NK-92 (cell line): ENCODE data around the gene PHF21B.

ENCODE experiments used
- DNase-seq: peaks from one replicate; lab custom pipeline; 2025; ENCODE audit not compliant: unreplicated experiment; lab: John Stamatoyannopoulos, UW

The PHF21B gene

DNA sequence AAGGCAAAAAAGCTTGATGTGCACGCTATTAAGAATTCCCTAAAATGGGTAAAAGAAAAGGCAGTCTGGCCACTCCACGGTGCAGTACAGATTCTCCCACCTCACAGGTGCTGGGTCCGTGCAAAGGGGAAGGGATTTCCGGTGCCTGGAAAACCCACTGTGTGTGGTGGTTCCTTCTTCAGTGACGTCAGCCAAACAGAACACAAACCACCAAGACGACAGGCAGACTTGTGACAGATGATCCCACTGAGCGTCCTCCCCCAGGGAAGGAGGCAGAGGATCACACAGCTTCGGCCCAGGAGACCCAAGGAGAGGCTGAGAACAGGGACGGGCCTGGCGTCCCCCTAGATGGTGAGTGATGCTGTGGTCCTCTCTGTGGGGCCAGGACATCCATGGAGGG, 18.6 kb downstream of the PHF21B start:
- no peak for DNase-seq

DNA sequence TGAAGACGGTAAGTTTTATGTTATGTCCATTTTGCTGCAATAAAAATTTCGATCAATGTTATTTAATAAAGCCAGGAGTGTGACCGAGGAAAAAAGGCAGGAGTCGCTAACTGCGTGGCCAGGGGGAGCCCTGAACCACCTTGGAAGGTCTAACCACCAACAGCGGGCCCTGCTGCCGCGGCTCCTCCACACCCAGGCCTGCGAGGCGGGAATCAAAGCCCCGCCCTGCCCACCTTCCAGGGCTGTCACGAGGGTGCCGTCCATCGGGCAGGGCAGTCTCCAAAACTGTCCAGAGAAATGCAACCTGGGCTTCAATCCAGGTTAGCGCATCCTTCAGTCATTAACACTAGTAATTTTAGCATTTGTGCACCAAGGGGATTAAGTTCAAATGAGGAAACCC, 19.0 kb downstream of the PHF21B start:
- DNase-seq: no peak

DNA sequence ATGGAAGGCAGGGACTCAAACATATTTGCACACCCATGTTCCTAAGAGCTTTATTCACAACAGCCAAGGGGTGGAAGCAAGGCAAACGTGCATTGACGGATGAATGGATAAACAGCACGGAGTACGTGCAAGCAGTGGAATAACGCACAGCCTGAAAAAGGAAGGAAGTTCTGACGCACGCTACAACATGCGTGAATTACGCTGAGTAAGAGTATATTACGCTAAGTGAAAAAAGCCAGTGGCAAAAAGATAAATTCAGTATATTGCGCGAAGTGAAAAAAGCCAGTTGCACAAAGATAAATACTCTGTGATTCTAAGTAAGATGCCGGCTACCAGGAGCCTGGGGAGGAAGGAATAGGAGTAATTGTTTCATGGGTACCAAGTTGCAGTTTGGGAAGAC, 19.5 kb downstream of the PHF21B start:
- no peak for DNase-seq

DNA sequence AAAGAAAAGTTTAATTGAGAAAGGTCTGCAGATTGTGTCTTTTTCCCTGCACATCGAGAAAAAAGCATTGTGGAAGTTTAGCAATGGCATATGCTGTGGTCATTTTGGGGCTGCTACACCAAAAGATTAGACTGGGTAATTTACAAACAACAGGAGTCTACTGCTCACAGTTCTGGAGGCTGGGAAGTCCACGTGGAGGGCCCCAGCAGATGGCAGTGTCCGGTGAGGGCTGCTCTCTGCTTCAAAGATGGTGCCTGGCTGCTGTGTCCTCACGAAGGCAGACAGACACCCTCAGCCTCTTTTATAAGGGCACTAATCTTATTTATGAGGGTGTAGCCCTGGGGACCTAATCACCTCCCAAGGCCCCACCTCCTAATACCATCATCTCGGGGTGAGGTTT, 21.1 kb downstream of the PHF21B start:
- no peak for DNase-seq

DNA sequence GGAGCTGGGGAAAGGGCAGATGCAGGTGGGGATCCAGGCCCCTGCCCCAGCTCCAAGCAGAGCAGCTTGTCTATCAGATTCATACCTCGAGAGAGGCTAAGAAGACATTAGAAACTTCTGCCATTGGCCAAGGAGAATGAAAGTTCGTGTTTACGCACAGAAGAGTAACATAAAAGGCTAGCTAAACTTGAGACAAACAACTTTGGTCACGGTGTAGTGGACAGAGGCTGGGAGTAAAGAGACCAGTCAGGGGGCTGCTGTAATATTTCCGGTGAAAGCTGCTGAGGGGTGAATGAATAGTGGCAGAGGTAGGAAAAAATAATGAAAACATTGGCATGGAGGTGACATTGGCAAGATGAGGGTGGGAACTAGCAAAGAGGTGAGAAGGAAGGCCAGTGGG, 22.9 kb downstream of the PHF21B start:
- no peak for DNase-seq

DNA sequence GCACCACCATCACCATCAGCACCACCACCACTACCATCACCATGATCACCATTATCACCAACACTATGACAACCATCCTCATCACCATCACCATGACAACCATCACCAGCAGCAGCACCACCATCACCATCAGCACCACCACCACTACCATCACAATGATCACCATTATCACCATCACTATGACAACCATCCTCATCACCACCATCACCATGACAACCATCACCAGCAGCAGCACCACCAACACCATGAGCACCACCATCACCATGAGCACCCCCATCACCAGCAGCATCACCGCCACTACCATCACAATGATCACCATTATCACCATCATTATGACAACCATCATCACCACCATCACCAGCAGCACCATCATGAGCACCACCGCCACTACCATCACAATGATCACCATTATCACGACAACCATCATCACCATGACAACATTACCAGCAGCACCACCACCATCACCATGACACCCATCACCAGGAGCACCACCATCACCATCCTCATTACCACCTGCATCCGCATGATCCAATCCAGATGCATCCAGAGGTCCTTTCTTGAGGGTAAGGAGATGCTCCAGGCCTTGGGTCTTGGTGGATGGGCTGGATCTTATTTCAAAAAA, 23.8 kb downstream of the PHF21B start:
- no peak for DNase-seq

DNA sequence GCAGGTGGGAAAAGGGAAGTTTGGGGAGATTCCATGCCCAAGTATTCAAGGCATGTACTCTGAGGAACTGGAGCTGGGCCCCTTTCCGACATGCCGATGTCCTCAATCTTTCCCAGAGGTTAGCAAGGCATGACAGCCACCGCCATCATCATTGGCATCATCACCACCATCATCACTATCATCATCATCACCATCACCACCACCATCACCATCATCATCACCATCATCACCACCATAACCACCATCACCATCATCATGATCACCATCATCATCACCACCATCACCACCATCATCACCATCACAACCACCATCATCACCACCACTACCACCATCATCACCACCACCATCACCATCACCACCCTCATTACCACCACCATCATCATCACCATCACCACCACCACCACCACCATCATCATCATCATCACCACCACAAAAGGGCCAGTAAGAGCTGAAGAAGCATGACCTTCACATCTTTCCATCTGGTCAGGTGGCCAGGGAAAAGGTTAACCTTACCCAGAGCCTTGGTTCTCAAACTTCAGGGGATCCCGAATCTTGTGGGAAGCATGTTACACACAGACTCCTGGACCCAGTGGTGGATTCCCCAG, 25.8 kb downstream of the PHF21B start:
- no peak for DNase-seq

DNA sequence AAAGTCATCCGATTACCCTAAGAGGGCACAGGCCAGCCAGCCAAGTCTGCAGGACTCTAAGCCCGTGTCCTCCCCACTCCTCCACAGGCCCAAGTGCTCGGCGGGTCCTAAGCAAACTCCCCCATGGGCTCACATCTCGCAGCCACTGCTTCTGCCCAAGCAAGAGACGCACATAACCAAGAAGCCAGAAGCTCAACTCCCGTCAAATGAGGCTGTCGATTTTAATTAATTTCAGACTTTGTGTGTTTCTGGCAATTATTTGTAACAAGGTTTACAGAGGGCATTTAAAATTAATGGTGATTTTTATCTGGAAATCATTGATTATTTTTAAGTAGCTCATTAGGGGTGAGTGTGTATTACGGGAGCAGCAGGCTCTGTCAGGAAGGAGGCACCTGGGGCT, 27.4 kb downstream of the PHF21B start:
- no peak for DNase-seq

DNA sequence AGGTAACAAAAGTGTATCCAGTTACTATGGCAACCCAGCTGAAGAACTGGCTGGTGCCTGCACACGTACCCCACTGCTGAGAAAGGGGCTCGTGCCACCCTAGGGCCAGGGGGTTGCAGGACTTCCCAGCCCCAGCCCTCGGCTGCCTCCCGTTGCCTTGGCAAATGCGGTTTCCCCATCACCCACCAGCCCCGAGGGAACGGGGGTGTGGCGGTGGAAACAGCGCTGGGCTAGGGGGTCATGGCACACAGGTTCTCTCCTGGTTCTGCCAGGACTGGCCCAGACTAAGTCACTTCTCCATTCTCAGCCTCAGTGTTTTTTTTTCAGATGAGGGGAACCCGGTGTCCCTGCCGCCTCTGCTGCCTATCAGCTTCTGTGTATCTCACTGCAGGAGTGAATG, 27.9 kb downstream of the PHF21B start:
- no peak for DNase-seq

DNA sequence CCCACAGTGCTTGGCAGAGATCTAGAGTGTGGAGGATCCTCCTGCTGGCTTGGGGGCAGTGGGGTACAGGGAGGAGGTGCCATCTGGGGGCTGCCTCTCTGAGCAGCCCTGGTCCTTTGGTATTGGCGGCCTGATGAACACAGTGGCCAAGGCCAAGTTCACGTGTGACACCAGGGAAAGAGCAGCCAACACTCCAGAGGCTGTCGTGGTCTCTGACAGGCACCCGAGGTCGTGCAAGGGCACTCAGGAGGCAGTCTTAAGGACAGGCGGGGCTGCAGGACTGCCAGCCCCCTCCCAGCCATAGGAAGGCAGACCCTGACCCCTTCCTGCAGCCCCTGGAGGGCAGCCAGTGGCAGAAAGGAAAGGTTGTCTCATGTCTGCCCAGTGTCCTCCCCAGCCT, 30.7 kb downstream of the PHF21B start:
- DNase-seq: no peak

DNA sequence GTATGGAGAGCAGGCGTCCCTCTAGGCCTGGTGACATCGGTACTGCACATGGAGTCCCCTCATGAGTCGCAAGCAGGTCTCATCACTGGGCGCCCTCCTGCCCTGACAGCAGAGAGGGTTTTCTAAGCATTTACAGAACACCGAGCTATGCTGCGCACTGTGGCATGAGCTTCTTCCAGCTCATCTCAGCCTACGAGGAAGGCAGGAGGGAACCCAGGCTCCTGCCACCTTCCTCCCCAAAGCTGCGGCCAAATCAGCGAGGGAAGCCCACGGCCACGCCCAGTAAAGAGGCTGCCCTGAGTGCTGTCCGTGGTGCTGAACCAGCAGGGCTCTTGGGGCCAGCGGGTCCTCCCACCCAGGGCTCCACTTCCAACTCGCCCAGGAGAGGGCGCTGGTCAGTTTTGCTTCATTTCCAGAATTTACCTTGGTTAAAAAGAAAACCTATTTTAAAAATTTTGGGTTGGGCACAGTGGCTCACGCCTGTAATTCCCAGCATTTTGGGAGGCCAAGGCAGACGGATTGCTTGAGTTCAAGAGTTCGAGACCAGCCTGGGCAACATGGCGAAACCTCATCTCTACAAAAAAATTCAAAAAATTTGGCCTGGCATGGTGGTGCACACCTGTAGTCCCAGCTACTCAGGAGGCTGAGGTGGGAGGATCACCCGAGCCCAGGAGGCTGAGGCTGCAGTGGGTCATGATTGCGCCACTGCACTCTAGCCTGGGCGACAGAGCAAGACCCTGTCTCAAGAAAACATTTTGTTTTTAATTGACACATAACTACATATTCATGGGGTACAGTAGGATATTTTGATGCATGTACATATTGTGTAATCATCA, 34.2 kb downstream of the PHF21B start:
- DNase-seq: no peak

DNA sequence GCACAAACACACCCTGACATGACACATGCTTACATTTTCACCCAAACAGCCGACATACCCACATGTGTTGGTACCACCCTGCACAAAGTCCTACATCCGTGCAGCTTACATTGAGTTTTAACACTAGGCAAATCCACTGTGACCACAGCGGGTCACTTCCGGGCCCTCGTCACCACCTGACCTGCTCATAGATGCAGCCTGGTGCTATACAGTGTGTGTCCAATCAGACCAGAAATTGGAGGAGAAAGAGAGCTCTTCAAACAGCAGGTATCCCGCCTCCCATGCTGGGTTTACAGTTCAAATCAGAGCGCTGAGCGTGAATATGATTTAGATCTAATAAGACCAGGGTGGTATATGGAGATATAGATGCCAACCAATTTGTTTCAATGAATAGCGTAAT, 35.4 kb downstream of the PHF21B start:
- no peak for DNase-seq

DNA sequence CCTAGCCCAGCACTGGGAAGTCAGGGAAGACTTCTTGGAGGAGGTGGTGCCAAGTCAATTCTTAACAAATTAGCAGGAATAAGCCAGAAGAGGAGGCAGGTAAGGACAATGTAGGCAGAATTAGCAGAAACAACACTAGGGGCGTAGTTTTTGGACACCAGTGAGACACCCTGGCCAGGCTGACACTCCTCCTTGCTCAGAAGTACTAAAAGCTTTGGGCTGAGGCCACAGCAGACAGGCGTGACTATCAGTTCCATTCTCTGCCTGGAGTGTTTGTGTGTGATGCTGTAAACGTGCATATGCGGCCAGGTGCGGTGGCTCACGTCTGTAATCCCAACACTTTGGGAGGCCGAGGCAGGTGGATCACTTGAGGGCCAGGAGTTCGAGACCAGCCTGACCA, 36.0 kb downstream of the PHF21B start:
- DNase-seq: no peak

DNA sequence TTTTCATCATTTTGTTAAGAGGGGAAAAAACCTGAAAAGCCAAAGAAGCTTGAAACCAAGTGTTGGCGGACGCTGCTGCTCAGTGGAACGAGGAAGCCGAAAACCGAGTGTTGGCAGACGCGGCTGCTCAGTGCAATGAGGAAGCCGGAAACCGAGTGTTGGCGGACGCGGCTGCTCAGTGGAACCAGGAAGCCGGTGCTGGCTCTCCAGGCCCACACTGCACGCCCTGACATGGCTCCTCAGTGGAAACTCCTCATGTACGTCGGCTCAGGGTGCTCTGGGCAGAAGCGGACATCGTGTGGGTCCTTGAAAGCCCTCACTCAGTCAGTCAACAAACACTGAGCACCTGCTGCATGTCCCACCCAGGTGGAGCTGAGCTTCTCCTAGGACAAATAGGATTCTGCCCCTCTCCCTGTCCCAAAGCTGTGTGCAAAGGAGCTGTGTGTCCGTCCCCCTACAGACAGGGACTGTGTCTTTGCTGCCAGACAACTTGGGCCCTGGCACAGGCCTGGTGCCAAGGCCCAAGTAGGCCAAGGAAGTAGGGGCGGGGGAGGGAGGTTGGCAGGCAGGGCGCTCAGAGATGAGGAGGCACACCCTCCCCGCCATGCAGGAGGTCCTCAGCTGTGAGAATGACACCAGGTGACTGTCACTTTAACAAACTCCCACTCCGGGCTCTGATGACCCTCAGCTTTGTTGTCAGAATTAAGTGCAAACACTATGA, 37.3 kb downstream of the PHF21B start:
- DNase-seq: no peak

DNA sequence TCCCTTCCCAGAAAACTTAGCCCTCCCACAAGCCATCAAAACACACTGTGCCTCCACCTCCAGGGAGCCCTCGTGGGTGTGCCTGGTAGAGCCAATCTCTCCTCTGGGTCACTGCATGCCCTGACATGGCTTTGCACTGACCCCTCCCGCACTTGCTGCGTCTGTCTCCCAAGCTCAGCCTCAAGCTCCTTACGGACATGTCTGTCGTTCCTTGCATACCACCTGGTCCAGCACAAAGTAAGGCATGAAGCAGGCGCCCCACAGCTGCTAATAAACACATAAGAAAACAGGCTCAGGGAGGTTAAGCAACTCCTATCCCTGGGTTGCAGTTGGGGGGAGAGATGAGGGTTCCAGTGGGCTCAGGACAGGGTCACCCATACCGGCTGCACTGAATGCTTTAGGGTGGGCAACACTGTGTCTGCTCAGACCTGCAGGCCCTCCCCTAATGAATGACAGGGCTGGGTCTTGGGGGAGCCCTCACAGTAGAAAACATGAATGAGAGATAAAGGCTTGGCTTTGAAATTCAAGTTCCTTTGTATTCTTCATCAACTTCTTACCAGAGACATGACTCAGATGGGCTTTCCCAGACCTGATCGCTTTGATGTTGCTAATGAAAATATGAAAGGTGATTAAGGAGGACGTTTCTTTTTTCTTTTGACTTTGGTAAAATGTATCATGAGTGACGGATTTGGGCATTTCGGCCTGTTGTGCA, 38.0 kb downstream of the PHF21B start:
- DNase-seq: no peak

DNA sequence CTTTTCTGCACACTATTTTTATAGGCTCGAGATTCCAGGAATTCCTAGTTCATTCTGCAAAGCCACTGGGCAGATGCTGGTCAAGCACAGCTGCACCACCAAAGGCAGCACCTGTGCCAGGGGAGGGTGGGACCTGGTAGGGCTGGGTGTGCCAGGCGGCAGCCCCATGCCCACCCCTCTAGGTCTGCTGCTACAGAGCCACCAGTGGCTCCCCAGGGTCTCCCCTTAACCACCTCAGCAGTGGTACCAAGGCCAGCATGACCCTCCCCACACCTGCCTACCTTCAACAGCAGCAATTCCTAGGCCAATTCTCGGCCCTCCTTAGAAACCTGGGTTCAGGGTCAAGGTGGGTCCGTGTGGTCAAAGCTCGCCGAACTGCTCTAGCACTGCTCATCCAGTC, 39.5 kb downstream of the PHF21B start:
- no peak for DNase-seq

DNA sequence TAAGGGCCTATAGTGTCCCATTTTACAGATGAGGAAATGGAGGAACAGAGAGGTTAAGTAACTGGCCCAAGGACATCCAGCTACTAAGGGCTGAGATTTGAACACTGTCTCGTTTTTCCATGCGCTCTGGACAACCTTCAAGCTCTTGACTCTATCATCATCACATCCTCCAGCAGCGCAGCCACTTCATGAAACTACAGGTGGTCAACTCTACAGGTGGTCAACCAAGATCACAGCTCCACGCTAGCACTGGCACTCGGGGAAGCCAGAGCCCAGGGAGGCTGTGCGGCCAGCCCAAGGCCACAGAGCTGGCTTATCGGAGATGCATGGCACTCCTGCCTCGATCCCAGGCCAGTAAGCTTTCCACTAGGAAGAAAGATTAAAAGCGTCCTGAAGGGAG, 40.0 kb downstream of the PHF21B start:
- no peak for DNase-seq

DNA sequence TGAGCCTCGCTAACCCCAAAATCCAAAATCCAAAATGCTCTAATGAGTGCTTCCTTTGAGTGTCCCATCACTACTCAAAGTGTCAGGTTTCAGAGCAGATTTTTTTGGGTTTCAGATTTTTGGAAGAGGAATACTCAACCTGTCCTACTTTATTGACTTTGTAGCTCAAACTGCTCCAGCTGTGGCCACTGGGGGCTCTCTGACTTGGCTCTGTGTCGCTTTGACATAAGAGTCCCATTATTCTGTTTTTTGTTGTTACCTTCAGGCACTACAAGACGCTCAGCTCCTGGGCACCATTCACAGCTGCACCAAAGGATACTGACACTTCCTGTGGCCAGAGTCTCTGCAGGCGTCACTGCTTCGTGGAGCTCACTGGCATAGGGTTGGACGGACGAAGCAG, 41.1 kb downstream of the PHF21B start:
- DNase-seq: no peak

DNA sequence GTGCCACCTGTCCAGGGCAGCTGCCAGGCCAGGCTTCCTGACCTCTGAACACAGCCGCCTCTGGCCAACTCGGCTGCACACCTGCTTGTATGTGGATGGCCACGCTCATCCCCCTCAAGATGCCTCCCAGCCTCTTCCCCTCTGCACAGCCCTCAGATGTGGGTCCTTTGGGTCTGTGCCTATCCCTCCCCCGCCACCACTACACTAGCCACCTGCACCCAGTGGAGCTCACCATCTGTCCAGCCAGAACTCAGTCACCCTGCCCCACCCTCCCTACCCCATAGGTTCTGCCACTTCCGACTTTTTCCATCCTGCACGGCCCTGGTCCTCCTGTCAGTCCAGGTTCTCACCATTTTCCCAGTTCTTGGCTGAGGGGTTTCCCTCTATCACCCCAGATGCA, 44.6 kb downstream of the PHF21B start:
- no peak for DNase-seq

DNA sequence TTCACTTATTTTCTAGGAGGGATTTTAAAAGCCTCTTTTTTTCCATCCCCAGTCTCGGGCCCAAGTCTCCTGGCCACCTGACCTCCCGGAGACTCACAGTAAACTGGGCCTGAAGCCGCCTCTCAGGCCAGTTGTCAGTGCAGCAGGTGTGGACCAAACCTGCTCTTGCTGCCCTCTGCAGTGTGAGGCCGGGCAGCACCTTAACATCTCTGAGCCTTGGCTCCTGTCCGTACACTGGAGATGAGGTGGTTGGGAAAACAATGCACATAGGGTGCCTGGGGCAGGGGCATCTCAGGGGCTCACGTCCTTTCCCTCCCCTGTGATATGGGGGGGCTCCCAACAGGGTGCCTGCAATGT, 45.1 kb downstream of the PHF21B start:
- DNase-seq: no peak
